ENCODE data around the gene C4orf51.

GRCh38 chr4:145781351-145781750 lies 101.4 kb downstream of the C4orf51 start:
- TF ChIP-seq CTCF (IDR thresholded peaks at IDR 0.05) (no peak), POLR2A (IDR thresholded peaks at IDR 0.05) (no peak)
